ENCODE results near the gene TUBB2B.

The TUBB2B gene

DNA sequence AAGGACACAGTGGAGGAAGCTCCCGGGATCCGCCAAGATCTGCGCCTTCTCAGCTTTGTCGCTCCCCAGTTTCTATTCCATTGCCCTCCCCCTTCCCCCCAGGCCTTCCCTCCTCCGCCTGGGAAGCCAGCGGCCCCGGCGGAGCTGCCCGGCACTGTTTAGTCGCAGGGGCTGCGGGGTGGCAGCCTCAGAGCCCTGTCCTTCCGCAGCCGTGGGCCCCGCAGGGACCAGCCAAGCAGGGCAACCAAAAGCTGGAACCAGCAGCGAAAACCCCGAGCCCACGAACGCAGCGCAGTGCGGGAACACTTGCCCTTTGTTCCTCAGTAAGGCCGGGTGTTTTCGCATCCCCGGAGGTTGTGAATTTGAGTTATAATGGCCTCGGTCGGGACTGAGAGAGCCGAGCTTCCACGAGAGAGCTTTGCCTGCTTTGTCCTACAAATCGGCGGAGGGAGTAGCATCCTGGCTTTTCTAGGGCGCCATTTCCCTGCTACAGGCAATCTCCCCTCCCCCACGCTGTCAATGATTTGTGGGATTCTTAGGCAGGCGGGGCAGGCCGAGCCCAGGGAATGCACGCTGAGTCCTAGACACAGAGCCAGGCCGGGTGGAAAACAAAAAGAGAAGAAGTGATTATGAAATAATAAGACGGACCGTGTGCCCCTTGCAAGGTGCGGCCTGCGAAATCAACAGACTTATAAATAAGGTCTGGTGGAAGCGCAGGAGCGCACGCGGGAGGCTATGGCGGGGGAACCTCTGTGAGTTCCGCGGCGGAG lies 4.0 kb upstream of the TUBB2B start:
- DNase-seq = peak; percentile 96

DNA sequence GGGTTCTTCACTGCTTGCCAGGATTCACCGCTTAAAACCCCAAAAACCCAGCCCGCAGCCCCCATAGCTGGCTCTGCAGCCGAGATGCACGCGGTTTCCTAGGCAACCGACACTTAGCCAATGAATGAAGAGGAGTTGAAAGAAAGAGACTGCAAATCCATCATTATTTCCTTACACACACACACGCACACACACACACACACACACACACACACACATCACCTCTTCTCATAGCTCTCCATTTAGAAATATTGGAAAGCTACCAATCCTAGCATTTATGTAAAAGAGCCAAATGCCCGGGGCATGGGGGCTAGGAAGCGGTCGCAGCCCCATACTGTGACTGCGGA lies 3.4 kb upstream of the TUBB2B start:
- DNase-seq = peak; percentile 93

DNA sequence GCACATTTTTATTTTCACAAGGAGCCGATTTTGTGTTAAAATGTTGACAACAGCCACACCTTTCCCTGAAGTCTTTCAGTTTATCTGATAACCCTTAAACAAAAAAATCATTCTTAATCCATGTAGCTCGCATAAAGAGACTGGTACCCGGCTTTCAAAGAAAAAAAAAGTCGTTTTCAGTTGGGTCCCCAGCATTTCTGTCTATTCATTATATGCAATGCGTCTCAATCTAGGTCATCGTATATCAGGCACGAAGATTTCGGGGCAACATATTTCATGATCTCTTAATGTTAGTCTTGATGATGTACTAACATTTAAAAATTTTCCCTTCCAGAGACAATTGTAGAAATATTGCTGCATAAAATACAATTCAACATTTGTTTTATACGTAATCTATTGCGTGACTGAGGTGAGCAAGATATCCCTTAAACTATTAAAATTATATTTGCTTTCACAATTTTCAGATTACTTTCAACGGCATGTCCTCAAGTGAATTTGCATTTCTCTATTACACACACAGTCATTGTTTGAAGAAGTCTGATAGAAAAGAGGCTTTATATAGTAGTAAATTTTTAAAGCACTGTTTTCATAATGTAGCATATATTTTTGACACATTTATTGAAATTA lies 2.9 kb upstream of the TUBB2B start:
- DNase-seq = no peak

DNA sequence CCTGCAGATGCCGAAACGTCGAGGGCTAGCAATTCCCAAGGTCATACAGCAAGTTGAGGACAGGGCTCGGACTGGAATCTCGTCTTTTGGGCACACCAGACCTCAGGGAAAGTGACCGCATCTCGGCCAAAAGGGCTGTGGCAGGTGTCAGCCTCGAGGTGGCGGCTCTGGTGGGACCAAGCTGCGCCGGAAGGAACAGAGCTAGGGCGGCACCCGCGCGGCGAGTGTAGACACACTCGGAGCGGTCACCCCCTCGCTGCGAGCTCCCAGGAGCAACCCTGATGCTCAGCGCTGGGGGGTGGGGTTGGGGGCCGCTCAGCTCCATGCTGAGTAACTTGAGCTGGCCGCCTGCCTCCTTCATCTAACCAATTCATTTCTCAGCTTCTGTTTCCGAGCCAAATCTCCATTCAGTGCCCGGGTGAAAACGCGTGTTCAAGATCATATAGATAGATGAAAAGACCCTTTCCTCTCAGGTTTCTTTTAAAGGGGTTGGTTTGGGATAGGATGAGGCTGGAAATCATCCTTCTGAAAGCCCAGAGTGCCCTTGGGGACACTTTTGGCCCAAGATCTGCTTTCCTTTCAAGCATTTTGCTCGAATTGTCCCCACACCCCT lies 2.2 kb upstream of the TUBB2B start:
- peak; percentile 88 for DNase-seq

DNA sequence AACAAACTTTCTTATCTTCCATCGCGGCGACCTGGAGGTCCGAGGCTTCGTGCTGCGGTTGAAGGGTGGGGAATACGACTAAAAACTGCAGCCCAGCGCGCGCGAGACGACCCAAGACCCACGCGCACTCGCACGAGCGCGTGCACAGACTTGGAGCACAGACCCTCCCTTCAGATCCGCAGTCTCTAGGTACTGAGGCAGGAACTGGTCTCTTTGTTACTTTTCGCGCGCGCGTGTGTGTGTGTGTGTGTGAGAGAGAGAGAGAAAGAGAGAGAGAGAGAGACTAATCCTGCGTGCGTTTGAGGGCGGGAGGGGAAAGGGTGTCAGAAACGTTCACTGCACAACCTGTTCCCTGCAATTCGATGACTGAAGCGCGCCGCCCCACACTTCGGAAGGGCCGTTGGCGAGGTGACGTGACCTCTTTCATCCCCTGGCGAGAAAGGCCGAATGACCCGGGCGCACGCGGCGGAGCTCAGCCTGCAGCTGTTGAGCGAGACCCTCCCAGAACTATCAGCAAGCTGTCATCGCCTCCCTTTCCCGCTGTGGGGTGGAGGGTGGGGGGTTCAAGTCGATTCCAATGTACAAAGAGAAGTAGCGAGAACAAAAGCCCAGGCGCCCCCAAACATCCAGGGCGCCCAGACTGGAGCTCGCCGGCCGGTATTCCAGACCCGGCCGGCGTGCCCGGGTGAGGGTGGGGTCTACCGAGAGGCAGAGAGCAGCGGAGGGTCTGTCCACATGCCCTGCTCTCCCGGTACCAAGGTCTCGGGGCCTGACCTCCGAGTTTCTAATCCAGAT lies 1.5 kb upstream of the TUBB2B start:
- DNase-seq = peak; percentile 95

DNA sequence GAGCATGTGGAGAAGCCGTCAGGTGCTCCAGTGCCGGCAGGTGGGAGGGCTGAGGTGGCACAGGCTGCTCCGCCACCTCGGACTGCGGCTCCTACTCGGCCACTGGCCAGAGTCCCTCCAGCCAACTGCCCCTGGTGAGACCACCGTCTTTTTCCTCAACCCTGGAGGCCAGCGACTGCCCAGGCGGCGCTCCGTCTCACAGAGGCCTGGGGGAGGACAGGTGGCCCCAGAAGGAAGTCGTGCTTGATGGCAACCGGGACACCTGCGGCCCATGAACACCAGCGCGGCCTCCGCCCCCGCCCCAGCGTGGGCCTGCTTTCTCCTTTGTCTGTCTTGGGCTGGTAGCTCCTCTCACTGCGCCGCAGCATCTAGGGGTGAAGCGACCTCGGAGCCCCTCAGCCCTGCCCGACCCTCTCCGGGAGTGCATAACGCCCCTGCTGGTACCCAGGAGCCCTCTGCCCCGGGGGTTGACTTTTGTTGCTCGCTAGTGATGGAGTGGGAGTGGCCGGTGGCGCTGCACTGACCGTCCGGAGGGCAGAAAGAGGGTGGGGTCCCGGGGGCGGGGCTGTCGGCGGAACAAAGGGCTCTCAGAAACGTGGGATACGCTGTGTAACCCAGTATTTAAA lies 706 bp upstream of the TUBB2B start:
- peak; percentile 94 for DNase-seq

DNA sequence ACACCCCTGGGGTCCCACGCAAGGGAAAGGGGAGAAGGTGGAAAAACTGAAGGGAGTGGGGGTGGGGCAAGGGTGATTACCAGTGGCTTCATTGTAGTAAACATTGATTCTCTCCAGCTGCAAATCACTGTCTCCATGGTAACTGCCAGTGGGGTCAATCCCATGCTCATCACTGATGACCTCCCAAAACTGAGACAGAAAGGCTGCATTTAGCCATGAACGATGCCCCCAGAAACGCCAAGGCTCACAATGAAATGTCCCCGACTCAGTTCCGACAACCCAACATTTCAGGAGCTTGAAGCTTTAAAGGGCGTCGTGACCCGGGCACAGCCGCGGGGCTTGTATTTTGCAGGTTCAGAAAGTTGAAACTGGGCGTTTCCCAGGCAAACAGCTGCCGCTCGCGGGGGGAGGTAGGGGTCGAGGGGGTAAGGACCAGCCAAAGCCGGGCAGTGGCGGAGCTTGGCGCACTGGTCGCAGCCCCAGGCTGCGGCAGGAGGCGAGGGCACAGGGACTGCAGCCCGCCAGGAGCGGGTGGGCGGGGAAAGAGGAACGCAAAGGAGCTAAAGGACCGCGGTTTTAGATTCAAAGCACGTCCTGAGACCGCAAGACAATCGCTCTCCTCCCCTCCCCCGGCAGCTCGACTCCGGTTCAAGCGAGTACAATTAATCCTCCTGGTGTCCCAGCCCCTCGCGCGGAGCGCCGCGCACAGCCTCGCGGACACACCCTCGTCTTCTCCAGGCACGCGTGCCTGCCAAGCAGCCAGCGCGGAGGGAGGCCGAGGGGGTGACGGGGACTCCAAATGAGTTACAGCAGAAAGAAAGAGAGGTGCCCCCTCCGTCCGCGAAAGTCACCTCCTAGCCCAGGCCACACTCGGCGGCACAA lies 731 bp downstream of the TUBB2B start:
- DNase-seq = no peak

DNA sequence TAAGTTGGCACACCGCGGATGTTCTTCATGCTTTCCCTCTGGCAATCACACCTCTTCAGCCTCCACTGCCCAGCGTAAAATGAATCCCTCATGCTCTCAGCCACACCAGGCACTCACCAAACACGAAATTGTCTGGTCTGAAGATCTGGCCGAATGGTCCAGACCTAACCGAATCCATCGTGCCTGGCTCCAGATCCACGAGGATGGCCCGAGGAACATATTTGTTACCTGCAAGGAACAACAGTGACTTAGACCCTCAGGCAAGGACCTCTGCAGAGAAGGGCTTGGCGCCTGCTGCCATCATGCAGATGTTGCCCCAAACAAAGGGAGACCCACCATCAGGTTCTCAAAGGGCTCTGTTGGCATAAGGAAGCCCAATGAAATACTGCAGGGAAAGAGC lies 1.4 kb downstream of the TUBB2B start:
- no peak for DNase-seq

DNA sequence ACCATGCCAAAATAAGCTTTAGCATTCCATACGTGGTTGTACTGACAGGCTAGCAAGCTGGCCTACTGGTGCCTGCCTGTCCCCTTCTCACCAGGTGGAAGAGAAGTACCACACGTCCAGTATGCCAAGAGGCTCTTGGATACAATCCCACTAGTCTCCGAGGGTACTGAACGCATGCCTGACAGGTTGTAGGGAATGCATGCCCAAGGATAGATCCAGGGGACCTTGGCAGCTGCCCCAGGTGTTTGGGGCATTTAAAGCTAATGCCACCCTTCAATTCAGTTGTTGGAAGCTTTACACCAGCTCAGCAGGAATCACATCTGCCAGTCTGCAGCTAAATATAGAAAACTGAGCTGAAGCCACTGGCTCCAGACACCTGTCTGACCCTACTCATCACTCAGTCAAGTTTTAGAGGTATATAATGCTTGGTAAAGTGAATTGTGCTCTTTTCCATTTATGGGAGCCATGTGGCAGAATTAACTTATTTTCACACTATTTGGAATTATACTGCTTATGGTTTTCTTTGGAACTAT lies 4.9 kb downstream of the TUBB2B start:
- no peak for DNase-seq

DNA sequence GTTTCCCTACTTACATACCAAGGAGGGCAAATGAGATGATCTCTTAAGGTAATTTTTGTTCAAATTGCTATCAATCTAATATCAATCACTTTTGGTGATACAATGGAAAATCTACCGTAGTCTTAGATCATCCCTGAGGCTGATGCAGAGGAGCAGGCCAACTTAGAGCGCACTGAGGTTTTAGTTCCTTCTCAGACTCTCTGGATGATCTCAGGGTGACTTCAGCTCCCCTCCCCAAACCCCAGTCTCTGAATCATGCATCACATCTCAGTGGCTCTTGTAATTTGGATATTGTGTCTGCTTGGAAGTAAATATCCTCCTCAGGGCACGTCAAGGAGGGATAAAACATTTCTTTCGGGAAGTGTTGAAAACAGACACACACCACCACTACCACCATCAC lies 5.9 kb downstream of the TUBB2B start:
- no peak for DNase-seq

DNA sequence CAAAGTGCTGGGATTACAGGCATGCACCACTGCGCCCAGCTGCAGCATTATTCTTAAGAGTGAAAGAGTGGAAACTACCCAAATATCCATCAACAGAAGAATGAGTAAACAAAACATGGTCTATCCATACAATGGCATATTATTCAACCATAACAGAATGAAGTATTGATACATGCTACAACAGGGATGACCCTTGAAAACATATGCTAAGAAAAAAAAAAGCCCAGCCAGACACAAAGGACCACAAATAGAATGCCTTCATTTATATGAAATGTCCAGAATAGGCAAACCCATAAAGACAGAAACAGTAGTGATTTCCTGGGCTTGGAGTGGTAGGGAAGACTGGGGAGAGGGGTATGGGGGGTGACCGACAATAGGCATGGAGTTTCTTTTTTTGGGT lies 7.1 kb downstream of the TUBB2B start:
- no peak for DNase-seq

DNA sequence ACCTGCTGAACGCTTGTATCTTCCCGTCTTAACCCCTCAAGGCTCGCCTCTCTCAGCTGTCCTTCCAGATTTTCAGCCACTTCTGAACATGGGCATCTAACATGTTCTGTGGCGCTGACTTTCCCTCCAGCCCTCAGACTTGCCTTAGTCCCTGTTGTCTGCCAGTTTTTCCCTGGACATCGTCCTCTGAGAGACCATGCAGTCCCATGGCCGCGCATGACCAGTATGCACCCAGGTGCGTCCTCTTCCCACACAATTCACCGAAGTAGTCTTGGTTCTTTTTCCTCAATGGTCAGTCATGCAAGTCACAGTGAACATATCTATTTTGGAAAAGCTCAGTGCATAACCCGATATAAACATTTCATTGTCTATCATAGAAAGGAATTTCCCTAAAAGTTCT lies 9.2 kb downstream of the TUBB2B start:
- no peak for DNase-seq

DNA sequence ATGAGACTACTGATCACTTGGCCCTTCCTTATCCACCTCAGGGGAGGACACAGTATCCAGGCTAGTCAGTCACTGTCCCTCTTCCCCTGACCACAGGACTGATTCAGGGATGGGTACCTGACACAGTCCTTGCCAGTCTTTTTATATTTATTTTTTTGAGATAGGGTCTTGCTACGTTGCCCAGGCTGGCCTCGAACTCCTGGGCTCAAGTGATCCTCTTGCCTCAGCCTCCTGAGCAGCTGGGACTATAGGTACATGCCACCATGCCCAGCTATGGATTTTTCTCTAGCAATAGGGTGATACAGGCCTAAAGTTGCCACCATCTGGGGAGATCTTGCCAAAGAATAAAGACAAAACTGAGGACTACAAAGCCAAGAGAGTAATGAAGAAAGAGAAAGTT lies 10.2 kb downstream of the TUBB2B start:
- no peak for DNase-seq

DNA sequence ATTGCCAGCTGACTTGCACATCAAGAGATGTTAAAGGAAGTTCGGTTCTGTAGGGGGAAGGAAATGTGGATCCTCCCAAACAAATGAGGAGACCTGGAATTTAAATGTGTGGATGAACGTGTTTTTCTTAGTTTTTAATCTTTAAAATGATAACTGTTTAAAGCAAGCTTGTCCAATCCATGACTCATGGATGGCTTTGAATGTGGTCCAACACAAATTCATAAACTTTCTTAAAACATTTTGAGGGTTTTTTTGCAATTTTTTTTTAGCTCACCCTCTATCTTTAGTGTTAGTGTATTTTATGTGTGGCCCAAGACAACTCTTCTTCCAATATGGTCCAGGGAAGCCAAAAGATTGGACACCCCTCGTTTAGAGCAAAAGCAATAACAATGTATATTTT lies 12.6 kb downstream of the TUBB2B start:
- DNase-seq = no peak

DNA sequence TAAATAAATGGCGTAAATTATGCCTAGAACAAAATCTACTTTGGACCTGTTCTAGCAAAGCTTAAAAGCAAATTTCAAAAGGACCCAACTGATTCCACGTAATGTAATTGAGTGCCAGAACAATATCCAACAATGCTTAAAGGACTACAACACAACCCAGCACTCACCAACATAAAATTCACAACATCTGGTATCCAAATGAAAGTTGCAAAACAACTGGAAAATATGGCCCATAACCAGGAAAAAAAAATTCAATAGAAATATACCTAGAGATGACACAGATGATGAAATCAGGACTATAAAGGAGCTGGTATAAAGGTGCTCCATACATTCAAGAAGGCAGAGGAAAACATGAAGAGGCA lies 14.1 kb downstream of the TUBB2B start:
- DNase-seq = no peak

DNA sequence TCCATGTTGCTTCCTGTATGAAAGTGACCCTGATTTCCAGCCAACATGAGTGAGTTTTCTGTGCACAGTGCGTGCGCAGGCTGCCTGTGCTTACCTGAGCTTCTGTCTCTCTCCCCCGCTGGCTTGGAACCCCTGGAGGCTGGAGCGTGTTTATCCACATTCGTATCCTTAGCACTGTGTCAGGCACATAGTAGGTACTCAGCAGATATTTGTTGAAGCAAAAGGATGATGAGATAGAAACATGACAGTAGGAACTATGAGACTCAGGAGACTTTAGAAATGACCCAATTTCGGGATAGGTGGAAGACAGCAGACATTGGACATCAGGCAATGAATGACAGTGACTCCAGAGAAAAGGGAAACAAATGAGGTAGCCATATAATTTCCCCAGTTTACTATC lies 15.2 kb downstream of the TUBB2B start:
- no peak for DNase-seq

DNA sequence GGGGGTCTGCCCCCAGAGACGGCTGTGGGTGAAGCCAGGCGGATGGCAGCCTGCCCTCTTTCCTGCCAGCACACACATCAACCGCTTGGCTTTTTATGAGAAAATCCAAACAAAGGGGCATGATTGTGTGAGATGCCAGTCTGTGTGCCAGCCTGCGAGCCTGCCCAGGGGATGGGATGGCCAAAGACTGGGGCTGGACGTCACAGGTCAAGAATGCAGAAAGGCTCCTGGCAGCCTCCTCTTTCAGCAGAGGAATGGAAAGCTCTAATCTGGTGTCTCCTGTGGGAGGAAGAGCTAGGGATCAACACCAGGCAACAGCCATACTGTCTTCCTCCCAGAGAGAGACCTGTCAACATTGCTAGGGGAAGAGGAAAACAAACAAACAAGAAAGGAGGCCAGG lies 15.8 kb downstream of the TUBB2B start:
- no peak for DNase-seq

DNA sequence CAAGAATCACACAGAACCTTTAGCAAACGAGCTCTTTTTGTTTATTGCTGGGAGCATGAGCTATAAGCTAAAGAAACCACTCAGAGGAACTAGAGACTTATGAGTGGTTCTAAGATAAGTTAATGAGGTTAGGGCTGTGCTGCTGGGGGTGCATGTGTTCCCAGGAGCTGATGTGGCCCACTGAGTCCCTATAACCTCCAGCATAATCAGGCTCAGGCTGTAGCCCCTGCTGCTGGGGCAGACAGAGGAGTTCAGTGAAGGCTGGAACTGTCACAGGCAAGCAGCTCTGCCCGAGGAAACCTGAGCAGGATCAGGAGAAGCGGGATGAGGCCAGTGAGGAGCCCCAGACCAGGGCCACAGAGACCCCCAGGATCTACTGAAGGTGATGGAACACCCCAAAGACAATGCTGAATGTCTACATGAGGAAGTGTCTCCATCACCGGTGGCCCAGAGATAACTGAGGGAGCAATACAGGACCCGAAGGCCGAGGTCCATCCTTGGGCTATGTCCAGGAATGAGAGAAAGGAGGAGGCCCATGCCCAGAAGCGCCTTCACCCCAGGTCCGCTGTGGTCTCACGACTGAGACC lies 17.3 kb downstream of the TUBB2B start:
- DNase-seq = no peak

DNA sequence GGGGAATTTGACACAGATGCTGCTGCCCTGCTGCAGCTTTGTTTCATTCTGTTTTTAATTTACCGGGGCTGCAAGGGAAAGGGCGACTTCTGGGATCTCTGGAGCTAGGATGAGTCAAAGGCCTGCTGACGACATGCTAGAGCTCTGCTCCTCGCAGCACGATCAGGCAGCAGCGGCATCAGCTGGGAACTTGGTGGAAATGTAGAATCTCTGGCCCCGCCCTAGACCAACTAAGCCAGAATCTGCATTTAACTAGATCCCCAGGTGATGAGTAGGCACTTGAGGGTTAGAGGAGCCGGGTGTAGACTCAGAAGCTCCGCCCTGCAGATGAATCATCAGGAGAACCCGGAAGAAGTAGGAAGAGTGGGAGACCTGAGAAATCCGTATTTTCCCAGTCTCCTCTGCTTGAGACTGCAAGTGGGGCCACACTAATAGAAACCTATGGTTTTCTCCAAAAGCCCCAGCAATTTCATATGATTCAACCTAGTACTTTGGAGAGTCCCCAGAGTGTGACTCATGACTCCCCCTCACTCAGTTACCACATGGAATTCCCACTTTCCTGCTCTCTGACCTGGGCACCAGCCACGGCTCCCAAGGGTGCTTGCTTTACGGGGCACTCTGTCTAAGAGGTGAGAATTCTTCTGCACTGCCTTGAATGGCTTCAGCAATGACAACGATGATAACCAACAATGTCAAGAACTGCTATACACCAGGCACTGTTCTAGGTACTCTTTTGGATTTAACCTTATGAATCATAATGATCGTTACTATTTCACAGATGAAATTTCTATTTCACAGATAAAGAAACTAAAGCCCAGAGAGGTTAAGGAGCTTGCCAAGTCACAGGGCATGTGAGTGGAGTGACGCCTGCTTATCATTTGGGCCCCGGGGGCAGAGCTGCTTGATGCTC lies 18.1 kb downstream of the TUBB2B start:
- no peak for DNase-seq

DNA sequence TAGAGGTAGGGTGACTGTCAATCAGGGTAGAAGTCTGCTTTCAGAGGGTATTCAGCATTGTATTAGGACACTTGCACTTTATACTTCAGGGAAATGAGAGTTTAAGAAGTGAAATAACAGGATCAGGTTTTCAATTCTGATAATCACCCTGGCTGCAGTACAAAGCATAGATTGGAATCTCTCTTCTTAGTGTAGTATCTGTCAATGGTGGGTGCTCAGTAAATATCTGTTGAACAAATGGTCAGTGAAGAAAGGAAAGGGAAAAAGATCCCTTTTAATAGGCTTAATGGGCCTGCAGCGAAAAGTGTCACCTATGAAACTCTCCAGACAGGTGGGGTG lies 18.7 kb downstream of the TUBB2B start:
- DNase-seq = no peak
